ENCODE data around the gene FKBP3. TPM values are rescaled to one million over a fixed set of nuclear protein-coding genes. Genes with fewer than 3 reads are reported as not detected.

The FKBP3 gene
- polyA plus RNA-seq, 3 donors, result 24.2 to 89.0 (median 47.8) TPM

- H3K27ac ChIP-seq (ENCODE audit: low read depth, low read length), result no peak overlapping the region
- WGBS, 3 donors, result 95 to 99% (median 96%) methylated on average over 6 of the region's 6 CpGs
Observed at GRCh38 chr14:45072126-45072525, 62.2 kb downstream of the FKBP3 start.

- H3K27ac ChIP-seq (ENCODE audit: low read depth, low read length), result no peak overlapping the region
- WGBS, 3 donors, result 88 to 100% (median 98%) methylated on average over 1 of the region's 1 CpG
Observed at GRCh38 chr14:45070215-45070614, 64.1 kb downstream of the FKBP3 start.

- 96 to 98% (median 98%) methylated on average over 3 of the region's 3 CpGs for WGBS, 3 donors
- no peak overlapping the region for H3K27ac ChIP-seq (ENCODE audit: low read depth, low read length)
Observed at GRCh38 chr14:45068396-45068795, 65.9 kb downstream of the FKBP3 start.

GRCh38 chr14:45066667-45067066, 67.6 kb downstream of the FKBP3 start:
- 95 to 99% (median 97%) methylated on average over 3 of the region's 3 CpGs for WGBS, 3 donors
- H3K27ac ChIP-seq (ENCODE audit: low read depth, low read length), result no peak overlapping the region

GRCh38 chr14:45065956-45066355, 68.3 kb downstream of the FKBP3 start:
- no peak overlapping the region for H3K27ac ChIP-seq (ENCODE audit: low read depth, low read length)
- WGBS, 3 donors, result 87 to 89% (median 88%) methylated on average over 2 of the region's 2 CpGs

Other genes starting within 250 kb of the FKBP3 start
- 1 to 10 TPM; 1.9 to 2.7 (median 2.5) TPM for gene KLHL28, start 172.5 kb downstream of the FKBP3 start, polyA plus RNA-seq
- 10 to 100 TPM in 1 of 3 donors, 1 to 10 TPM in 2; 3.8 to 11.0 (median 4.6) TPM for gene TOGARAM1, start 172.3 kb downstream of the FKBP3 start, polyA plus RNA-seq
- gene PRPF39, start 50.4 kb downstream of the FKBP3 start, polyA plus RNA-seq, result 10 to 100 TPM; 11.6 to 14.5 (median 12.5) TPM
- 1 to 10 TPM in 2 of 3 donors, under 1 TPM in 1; 0.91 to 1.5 (median 1.0) TPM for gene FANCM, start 1.4 kb upstream of the FKBP3 start, polyA plus RNA-seq
- gene MIS18BP1, start 118.7 kb upstream of the FKBP3 start, polyA plus RNA-seq, result 10 to 100 TPM in 1 of 3 donors, 1 to 10 TPM in 2; 5.7 to 11.1 (median 9.0) TPM